ENCODE measurements around the gene USP21. TPM values are rescaled to one million over a fixed set of nuclear protein-coding genes. Genes with fewer than 3 reads are reported as not detected.

The USP21 gene
- total RNA-seq, 3 donors from 2014 or later (not counting 1 experiment from before 2014, with no cell fraction given): 31.6 to 40.3 (median 35.3) TPM

GRCh38 chr1:161177936-161178244, 18.6 kb downstream of the USP21 start:
- ATAC-seq (no peak), DNase-seq (no peak)
- Histone ChIP-seq H3K36me3 (ENCODE audit: control insufficient read depth, insufficient read depth, low read length) (peaks cover 27% of the 10 kb centered on the region), H3K4me1 (ENCODE audit: control insufficient read depth, insufficient read depth, low read length) (peaks cover 41% of the 10 kb centered on the region), H3K9me3 (ENCODE audit: control insufficient read depth, insufficient read depth, low read length) (no peaks in the 10 kb centered on the region), H3K4me3 (ENCODE audit: low read length) (peak overlapping the region; percentile 96), H3K27me3 (ENCODE audit: control insufficient read depth, insufficient read depth, low read length) (no peaks in the 10 kb centered on the region), H3K27ac (ENCODE audit: low read length) (peak overlapping the region; percentile 89)
- Mint-ChIP-seq H3K4me3 (peak overlapping the region; percentile 99), H3K36me3 (peaks cover 15% of the 10 kb centered on the region), H3K27ac (peak overlapping the region; percentile 96 to 99), H3K4me1 (peaks cover 74 to 81% of the 10 kb centered on the region in 2 donors), H3K27me3 (ENCODE audit: low read depth in 2 of 2) (no peaks in the 10 kb centered on the region), H3K9me3 (no peaks in the 10 kb centered on the region)
- intact Hi-C loops (cut with micrococcal nuclease): loop anchor here (1.0 kb wide), 1 partner anchor 12 kb away; the partner anchor contains the start of gene PPOX
- TF ChIP-seq, protein P1, sequence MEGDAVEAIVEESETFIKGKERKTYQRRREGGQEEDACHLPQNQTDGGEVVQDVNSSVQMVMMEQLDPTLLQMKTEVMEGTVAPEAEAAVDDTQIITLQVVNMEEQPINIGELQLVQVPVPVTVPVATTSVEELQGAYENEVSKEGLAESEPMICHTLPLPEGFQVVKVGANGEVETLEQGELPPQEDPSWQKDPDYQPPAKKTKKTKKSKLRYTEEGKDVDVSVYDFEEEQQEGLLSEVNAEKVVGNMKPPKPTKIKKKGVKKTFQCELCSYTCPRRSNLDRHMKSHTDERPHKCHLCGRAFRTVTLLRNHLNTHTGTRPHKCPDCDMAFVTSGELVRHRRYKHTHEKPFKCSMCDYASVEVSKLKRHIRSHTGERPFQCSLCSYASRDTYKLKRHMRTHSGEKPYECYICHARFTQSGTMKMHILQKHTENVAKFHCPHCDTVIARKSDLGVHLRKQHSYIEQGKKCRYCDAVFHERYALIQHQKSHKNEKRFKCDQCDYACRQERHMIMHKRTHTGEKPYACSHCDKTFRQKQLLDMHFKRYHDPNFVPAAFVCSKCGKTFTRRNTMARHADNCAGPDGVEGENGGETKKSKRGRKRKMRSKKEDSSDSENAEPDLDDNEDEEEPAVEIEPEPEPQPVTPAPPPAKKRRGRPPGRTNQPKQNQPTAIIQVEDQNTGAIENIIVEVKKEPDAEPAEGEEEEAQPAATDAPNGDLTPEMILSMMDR (IDR thresholded peaks at IDR 0.05): no peak
- 94% methylated on average over 9 of the region's 9 CpGs for WGBS (ENCODE audit: insufficient coverage)

GRCh38 chr1:161179698-161180097, 20.4 kb downstream of the USP21 start:
- intact Hi-C loops (cut with micrococcal nuclease): no loop called here
- no peak for DNase-seq
- no peaks in the 10 kb centered on the region for H3K27me3 ChIP-seq (ENCODE audit: control insufficient read depth, insufficient read depth, low read length)
- 99% methylated on average over 3 of the region's 3 CpGs for WGBS (ENCODE audit: insufficient coverage)
- H3K27me3 Mint-ChIP-seq (ENCODE audit: low read depth in 2 of 2): no peaks in the 10 kb centered on the region
- peaks cover 81 to 86% of the 10 kb centered on the region in 2 donors for H3K4me1 Mint-ChIP-seq
- peaks cover 56% of the 10 kb centered on the region for H3K4me1 ChIP-seq (ENCODE audit: control insufficient read depth, insufficient read depth, low read length)
- no peak for ATAC-seq
- TF ChIP-seq, protein P1 (IDR thresholded peaks at IDR 0.05): no peak
- H3K27ac Mint-ChIP-seq: peak overlapping the region; percentile 95 to 97
- H3K9me3 ChIP-seq (ENCODE audit: control insufficient read depth, insufficient read depth, low read length): no peaks in the 10 kb centered on the region
- peak overlapping the region; percentile 31 for H3K4me3 Mint-ChIP-seq
- H3K36me3 Mint-ChIP-seq: peaks cover 2% of the 10 kb centered on the region
- no peak overlapping the region for H3K27ac ChIP-seq (ENCODE audit: low read length)
- H3K36me3 ChIP-seq (ENCODE audit: control insufficient read depth, insufficient read depth, low read length): peaks cover 12% of the 10 kb centered on the region
- H3K4me3 ChIP-seq (ENCODE audit: low read length): no peak overlapping the region
- H3K9me3 Mint-ChIP-seq: no peaks in the 10 kb centered on the region

GRCh38 chr1:161180639-161181038, 21.3 kb downstream of the USP21 start:
- Histone ChIP-seq H3K4me3 (ENCODE audit: low read length) (no peak overlapping the region), H3K27ac (ENCODE audit: low read length) (no peak overlapping the region), H3K27me3 (ENCODE audit: control insufficient read depth, insufficient read depth, low read length) (no peaks in the 10 kb centered on the region), H3K36me3 (ENCODE audit: control insufficient read depth, insufficient read depth, low read length) (peaks cover 3% of the 10 kb centered on the region), H3K4me1 (ENCODE audit: control insufficient read depth, insufficient read depth, low read length) (peaks cover 60% of the 10 kb centered on the region), H3K9me3 (ENCODE audit: control insufficient read depth, insufficient read depth, low read length) (no peaks in the 10 kb centered on the region)
- Mint-ChIP-seq H3K36me3 (no peaks in the 10 kb centered on the region), H3K4me3 (peak overlapping the region; percentile 69), H3K9me3 (no peaks in the 10 kb centered on the region), H3K4me1 (peaks cover 80 to 84% of the 10 kb centered on the region in 2 donors), H3K27ac (peak overlapping the region; percentile 95 to 97), H3K27me3 (ENCODE audit: low read depth in 2 of 2) (no peaks in the 10 kb centered on the region)
- no peak for ATAC-seq
- 84% methylated on average over 1 of the region's 1 CpG for WGBS (ENCODE audit: insufficient coverage)
- DNase-seq: peak in 1 of 2 donors; percentile 42
- TF ChIP-seq, protein P1 (IDR thresholded peaks at IDR 0.05): peak; percentile 13
- intact Hi-C loops (cut with micrococcal nuclease): no loop called here

DNA sequence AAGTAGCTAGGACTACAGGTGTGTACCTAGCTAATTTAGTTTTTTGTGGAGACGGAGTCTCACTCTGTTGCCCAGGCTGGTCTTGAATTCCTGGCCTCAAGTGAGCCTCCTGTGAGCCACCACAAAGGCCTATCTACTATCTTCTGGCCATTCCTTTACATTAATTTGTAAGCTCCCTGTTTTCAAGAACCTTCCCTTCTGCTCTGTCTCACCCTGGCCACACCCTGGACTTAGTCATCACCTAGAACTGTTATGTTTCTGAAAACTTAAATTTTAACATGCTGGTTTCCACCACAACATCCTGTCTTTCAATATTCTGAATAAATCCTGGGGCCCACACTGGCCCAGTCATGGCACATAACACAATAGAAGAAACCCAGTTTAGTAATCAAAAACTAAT, 22.9 kb downstream of the USP21 start:
- H3K27ac Mint-ChIP-seq: peak overlapping the region; percentile 95 to 97
- no peaks in the 10 kb centered on the region for H3K36me3 Mint-ChIP-seq
- peak; percentile 48 to 72 (median 49) for ATAC-seq
- intact Hi-C loops (cut with micrococcal nuclease): no loop called here
- no peaks in the 10 kb centered on the region for H3K9me3 Mint-ChIP-seq
- Histone ChIP-seq H3K36me3 (ENCODE audit: control insufficient read depth, insufficient read depth, low read length) (no peaks in the 10 kb centered on the region), H3K27ac (ENCODE audit: low read length) (peak overlapping the region; percentile 90), H3K4me3 (ENCODE audit: low read length) (no peak overlapping the region), H3K9me3 (ENCODE audit: control insufficient read depth, insufficient read depth, low read length) (no peaks in the 10 kb centered on the region), H3K27me3 (ENCODE audit: control insufficient read depth, insufficient read depth, low read length) (no peaks in the 10 kb centered on the region), H3K4me1 (ENCODE audit: control insufficient read depth, insufficient read depth, low read length) (peaks cover 63% of the 10 kb centered on the region)
- TF ChIP-seq, protein P1 (IDR thresholded peaks at IDR 0.05): no peak
- 50% methylated on average over 1 of the region's 1 CpG for WGBS (ENCODE audit: insufficient coverage)
- peaks cover 80 to 84% of the 10 kb centered on the region in 2 donors for H3K4me1 Mint-ChIP-seq
- no peaks in the 10 kb centered on the region for H3K27me3 Mint-ChIP-seq (ENCODE audit: low read depth in 2 of 2)
- DNase-seq: peak; percentile 42 to 75
- peak overlapping the region; percentile 86 for H3K4me3 Mint-ChIP-seq
